Measurements from ENCODE around the gene TNIK.

- TF ChIP-seq CTCF (IDR thresholded peaks at IDR 0.05) (no peak), POLR2AphosphoS5 (IDR thresholded peaks at IDR 0.05) (no peak), POLR2A (IDR thresholded peaks at IDR 0.05) (no peak)
These were observed 146.5 kb downstream of the TNIK start for GRCh38 chr3:171313702-171314101.

All from breast epithelium (tissue), 3 donors.